ENCODE results near the gene EXOC1.

GRCh38 chr4:55931043-55931442 lies 77.6 kb downstream of the EXOC1 start:
- TF ChIP-seq POLR2A (IDR thresholded peaks at IDR 0.05), result no peak
- no peak for TF ChIP-seq CTCF (IDR thresholded peaks at IDR 0.05)
